ENCODE data around the gene LHFPL6.

Gene LHFPL6

GRCh38 chr13:39410096-39410901 is 192.7 kb downstream of the LHFPL6 start:
- no peak for DNase-seq

- no peak for DNase-seq
These were observed 194.5 kb downstream of the LHFPL6 start for GRCh38 chr13:39408512-39408911.

- DNase-seq = no peak
These were observed 195.2 kb downstream of the LHFPL6 start for GRCh38 chr13:39407786-39408185.

GRCh38 chr13:39407138-39407537 is 195.9 kb downstream of the LHFPL6 start:
- no peak for DNase-seq

- peak; percentile 39 for DNase-seq
These were observed 196.3 kb downstream of the LHFPL6 start for GRCh38 chr13:39406688-39407087.

GRCh38 chr13:39405596-39406205 is 197.3 kb downstream of the LHFPL6 start:
- DNase-seq = peak; percentile 47

- DNase-seq = no peak
These were observed 197.9 kb downstream of the LHFPL6 start for GRCh38 chr13:39405107-39405506.

- DNase-seq = no peak
These were observed 199.9 kb downstream of the LHFPL6 start for GRCh38 chr13:39403106-39403505.

GRCh38 chr13:39402221-39402970 is 200.6 kb downstream of the LHFPL6 start:
- no peak for DNase-seq

GRCh38 chr13:39401756-39402155 is 201.2 kb downstream of the LHFPL6 start:
- peak; percentile 40 for DNase-seq

- DNase-seq = peak; percentile 74
These were observed 201.8 kb downstream of the LHFPL6 start for GRCh38 chr13:39401046-39401705.

GRCh38 chr13:39399102-39399501 is 203.9 kb downstream of the LHFPL6 start:
- DNase-seq = no peak

- no peak for DNase-seq
These were observed 205.1 kb downstream of the LHFPL6 start for GRCh38 chr13:39397896-39398265.

GRCh38 chr13:39397226-39397895 is 205.6 kb downstream of the LHFPL6 start:
- no peak for DNase-seq

- no peak for DNase-seq
These were observed 208.0 kb downstream of the LHFPL6 start for GRCh38 chr13:39394796-39395678.

- DNase-seq = no peak
These were observed 211.2 kb downstream of the LHFPL6 start for GRCh38 chr13:39391761-39392160.

- no peak for DNase-seq
These were observed 214.0 kb downstream of the LHFPL6 start for GRCh38 chr13:39389013-39389412.

- peak; percentile 77 for DNase-seq
These were observed 217.3 kb downstream of the LHFPL6 start for GRCh38 chr13:39385621-39386231.

- DNase-seq = no peak
These were observed 217.8 kb downstream of the LHFPL6 start for GRCh38 chr13:39385154-39385553.

- no peak for DNase-seq
These were observed 221.5 kb downstream of the LHFPL6 start for GRCh38 chr13:39381456-39381855.

Data from NCI-H146 (cell line).